GM23338 (cell line): ENCODE measurements around the gene ROR1. TPM values are rescaled to one million over a fixed set of nuclear protein-coding genes. Genes with fewer than 3 reads are reported as not detected.
A peak's percentile ranks its signal among the peaks of the same experiment; 100 is the strongest.

Source experiments
- ATAC-seq: fragments of 200-7000 bp; cut with Tn5 transposase; 3 replicates; pipeline ENCODE4 v1.9.1; 2020
- DNase-seq: peaks from one replicate; pipeline ENCODE4 v3.0.0-alpha.2; 2015; ENCODE audit warnings: low spot score
- H2AFZ ChIP-seq: fragments of 200-600 bp; sonication (generic); 2 replicates; pipeline ENCODE4 v1.8.0; 2016; ENCODE audit warnings: antibody characterized with exemption, mild to moderate bottlenecking, moderate library complexity
- H3F3A ChIP-seq: fragments of 200-600 bp; sonication (generic); replicated peaks from 2 replicates; pipeline ENCODE4 v1.8.0; 2017; ENCODE audit warnings: antibody characterized with exemption, mixed run types, low read depth
- H3K27ac ChIP-seq: fragments of 200-600 bp; sonication (generic); 2 replicates; pipeline ENCODE4 v1.6.1; 2016; ENCODE audit warnings: low read depth
- H3K27me3 ChIP-seq: fragments of 200-600 bp; sonication (generic); 2 replicates; pipeline ENCODE4 v1.8.0; 2016; ENCODE audit warnings: mild to moderate bottlenecking, mixed run types, moderate library complexity; ENCODE audit not compliant: insufficient read depth
- H3K36me3 ChIP-seq: fragments of 200-600 bp; sonication (generic); 2 replicates; pipeline ENCODE4 v1.8.0; 2016; ENCODE audit warnings: mild to moderate bottlenecking; ENCODE audit not compliant: insufficient read depth
- H3K4me1 ChIP-seq: fragments of 200-600 bp; sonication (generic); 2 replicates; pipeline ENCODE4 v1.8.0; 2016; ENCODE audit warnings: mild to moderate bottlenecking, moderate library complexity; ENCODE audit not compliant: insufficient read depth
- H3K4me2 ChIP-seq: fragments of 200-600 bp; sonication (generic); 2 replicates; pipeline ENCODE4 v1.7.1; 2017; ENCODE audit warnings: mixed run types
- H3K4me3 ChIP-seq: fragments of 200-600 bp; sonication (generic); 2 replicates; pipeline ENCODE4 v1.6.1; 2016; ENCODE audit warnings: mixed run types
- H3K79me2 ChIP-seq: fragments of 200-600 bp; sonication (generic); replicated peaks from 2 replicates; pipeline ENCODE4 v1.8.0; 2017; ENCODE audit warnings: mild to moderate bottlenecking; ENCODE audit not compliant: insufficient read depth
- H3K9me2 ChIP-seq: fragments of 200-600 bp; sonication (generic); 2 replicates; pipeline ENCODE4 v1.8.0; 2017; ENCODE audit not compliant: insufficient read depth
- H4K20me1 ChIP-seq: fragments of 200-600 bp; sonication (generic); replicated peaks from 2 replicates; pipeline ENCODE4 v1.8.0; 2017; ENCODE audit warnings: mild to moderate bottlenecking; ENCODE audit not compliant: insufficient read depth
- H3K27ac Mint-ChIP-seq: 2 replicates; pipeline ENCODE4 v1.8.0; 2020; ENCODE audit warnings: inconsistent platforms, mild to moderate bottlenecking, moderate library complexity, mixed read lengths
- H3K27me3 Mint-ChIP-seq: 3 replicates; pipeline ENCODE4 v1.8.0; 2022; ENCODE audit warnings: low read depth, mild to moderate bottlenecking, moderate library complexity, mixed read lengths, inconsistent platforms; ENCODE audit not compliant: insufficient read depth, poor library complexity
- H3K36me3 Mint-ChIP-seq: 3 replicates; pipeline ENCODE4 v1.8.0; 2021; ENCODE audit warnings: low read depth, mild to moderate bottlenecking, inconsistent platforms, moderate library complexity, mixed read lengths
- H3K4me1 Mint-ChIP-seq: 3 replicates; pipeline ENCODE4 v1.8.0; 2020; ENCODE audit warnings: mild to moderate bottlenecking, inconsistent platforms, mixed read lengths
- H3K4me3 Mint-ChIP-seq: 3 replicates; pipeline ENCODE4 v1.8.0; 2021; ENCODE audit warnings: moderate library complexity, mild to moderate bottlenecking, inconsistent platforms, mixed read lengths
- H3K9me3 Mint-ChIP-seq: 3 replicates; pipeline ENCODE4 v1.8.0; 2020; ENCODE audit warnings: moderate library complexity, mild to moderate bottlenecking, inconsistent platforms, mixed read lengths
- CREB1 ChIP-seq: fragments of 250-450 bp; sonication (Bioruptor Pico); IDR thresholded peaks from 2 replicates; pipeline ENCODE4 v1.5.0; 2020; ENCODE audit warnings: low read depth, mild to moderate bottlenecking, moderate library complexity
- ETS1 ChIP-seq: IDR thresholded peaks from 2 replicates; pipeline ENCODE4 v1.6.1; 2016; ENCODE audit warnings: antibody characterized with exemption
- EZH2 ChIP-seq: fragments of 200-600 bp; sonication (generic); IDR thresholded peaks from one replicate; pipeline ENCODE4 v1.8.0; 2017; ENCODE audit warnings: antibody characterized with exemption, mild to moderate bottlenecking, low read depth; ENCODE audit not compliant: unreplicated experiment
- EZH2phosphoT487 ChIP-seq: fragments of 200-600 bp; sonication (generic); IDR thresholded peaks from one replicate; pipeline ENCODE4 v1.8.1; 2018; ENCODE audit warnings: antibody characterized with exemption; ENCODE audit not compliant: unreplicated experiment
- JUNB ChIP-seq: IDR thresholded peaks from one replicate; pipeline ENCODE4 v1.6.1; 2016; ENCODE audit warnings: antibody characterized with exemption; ENCODE audit not compliant: unreplicated experiment
- NANOG ChIP-seq: IDR thresholded peaks from 2 replicates; pipeline ENCODE4 v1.6.1; 2016; ENCODE audit warnings: antibody characterized with exemption, borderline replicate concordance
- POLR2AphosphoS5 ChIP-seq: IDR thresholded peaks from 2 replicates; pipeline ENCODE4 v1.6.1; 2016; ENCODE audit warnings: antibody characterized with exemption, low read depth
- STAT1 ChIP-seq: IDR thresholded peaks from one replicate; pipeline ENCODE4 v1.6.1; 2016; ENCODE audit warnings: antibody characterized with exemption; ENCODE audit not compliant: unreplicated experiment
- ZNF114 ChIP-seq: fragments of 250-450 bp; sonication (Bioruptor Pico); IDR thresholded peaks from 2 replicates; pipeline ENCODE4 v1.5.0; 2020; ENCODE audit warnings: mild to moderate bottlenecking, moderate library complexity
- ZNF331 ChIP-seq: fragments of 250-450 bp; sonication (Bioruptor Pico); IDR thresholded peaks from 2 replicates; pipeline ENCODE4 v1.5.0; 2020; ENCODE audit warnings: low read depth, mild to moderate bottlenecking, moderate library complexity
- polyA plus RNA-seq: library from polyadenylated mRNA; unstranded; fragments of >200 nt; fragmentation: Nextera tagmentation; extraction: Ambion mirVana; gene quantifications from 2 replicates; pipeline ENCODE4 v1.2.1, GENCODE V29; 2016
- total RNA-seq: library from RNA; depleted of rRNA; stranded (reverse); fragments of >200 nt; shearing (Covaris generic); gene quantifications from 2 replicates; pipeline ENCODE4 v1.2.3, GENCODE V29; 2014
- TF ChIP-seq, protein P1 (sequence below): IDR thresholded peaks from one replicate; pipeline ENCODE4 v1.6.1; 2018; ENCODE audit warnings: antibody characterized with exemption; ENCODE audit not compliant: unreplicated experiment

ROR1 gene
- total and polyA plus RNA-seq, 2 experiments from 2014 or later = 59.7 to 96.0 TPM

GRCh38 chr1:63922848-63923247 lies 149.0 kb downstream of the ROR1 start (continued):
- TF ChIP-seq, protein P1, sequence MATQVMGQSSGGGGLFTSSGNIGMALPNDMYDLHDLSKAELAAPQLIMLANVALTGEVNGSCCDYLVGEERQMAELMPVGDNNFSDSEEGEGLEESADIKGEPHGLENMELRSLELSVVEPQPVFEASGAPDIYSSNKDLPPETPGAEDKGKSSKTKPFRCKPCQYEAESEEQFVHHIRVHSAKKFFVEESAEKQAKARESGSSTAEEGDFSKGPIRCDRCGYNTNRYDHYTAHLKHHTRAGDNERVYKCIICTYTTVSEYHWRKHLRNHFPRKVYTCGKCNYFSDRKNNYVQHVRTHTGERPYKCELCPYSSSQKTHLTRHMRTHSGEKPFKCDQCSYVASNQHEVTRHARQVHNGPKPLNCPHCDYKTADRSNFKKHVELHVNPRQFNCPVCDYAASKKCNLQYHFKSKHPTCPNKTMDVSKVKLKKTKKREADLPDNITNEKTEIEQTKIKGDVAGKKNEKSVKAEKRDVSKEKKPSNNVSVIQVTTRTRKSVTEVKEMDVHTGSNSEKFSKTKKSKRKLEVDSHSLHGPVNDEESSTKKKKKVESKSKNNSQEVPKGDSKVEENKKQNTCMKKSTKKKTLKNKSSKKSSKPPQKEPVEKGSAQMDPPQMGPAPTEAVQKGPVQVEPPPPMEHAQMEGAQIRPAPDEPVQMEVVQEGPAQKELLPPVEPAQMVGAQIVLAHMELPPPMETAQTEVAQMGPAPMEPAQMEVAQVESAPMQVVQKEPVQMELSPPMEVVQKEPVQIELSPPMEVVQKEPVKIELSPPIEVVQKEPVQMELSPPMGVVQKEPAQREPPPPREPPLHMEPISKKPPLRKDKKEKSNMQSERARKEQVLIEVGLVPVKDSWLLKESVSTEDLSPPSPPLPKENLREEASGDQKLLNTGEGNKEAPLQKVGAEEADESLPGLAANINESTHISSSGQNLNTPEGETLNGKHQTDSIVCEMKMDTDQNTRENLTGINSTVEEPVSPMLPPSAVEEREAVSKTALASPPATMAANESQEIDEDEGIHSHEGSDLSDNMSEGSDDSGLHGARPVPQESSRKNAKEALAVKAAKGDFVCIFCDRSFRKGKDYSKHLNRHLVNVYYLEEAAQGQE = no peak
- TF ChIP-seq POLR2AphosphoS5 (no peak), CREB1 (CRISPR knock-in tag) (no peak)

- H3F3A ChIP-seq = no peaks in the 10 kb centered on the region
- no peaks in the 10 kb centered on the region for H3K36me3 ChIP-seq
- no peak overlapping the region for H2AFZ ChIP-seq
- Mint-ChIP-seq H3K27ac (no peak overlapping the region; the same call in 1 of the 2 replicates), H3K9me3 (peaks cover 4% of the 10 kb centered on the region; the same call in 2 of the 3 replicates), H3K27me3 (peaks cover 4% of the 10 kb centered on the region), H3K4me3 (no peak overlapping the region), H3K4me1 (peaks cover 58% of the 10 kb centered on the region), H3K36me3 (peaks cover 4% of the 10 kb centered on the region; the same call in 2 of the 3 replicates)
- peaks cover 87% of the 10 kb centered on the region for H3K79me2 ChIP-seq
- peaks cover 47% of the 10 kb centered on the region for H3K4me1 ChIP-seq
- peaks cover 14% of the 10 kb centered on the region for H4K20me1 ChIP-seq
- no peak overlapping the region for H3K4me3 ChIP-seq
- no peaks in the 10 kb centered on the region for H3K9me2 ChIP-seq
- H3K27me3 ChIP-seq = no peaks in the 10 kb centered on the region
- peak overlapping the region; percentile 46; the same call in 1 of the 2 replicates for H3K27ac ChIP-seq
- no peak overlapping the region for H3K4me2 ChIP-seq
- no peak for ATAC-seq
- DNase-seq = no peak
- TF ChIP-seq EZH2 (no peak), ZNF331 (CRISPR knock-in tag) (no peak), NANOG (no peak), ZNF114 (CRISPR knock-in tag) (no peak), CREB1 (CRISPR knock-in tag) (no peak), JUNB (no peak), EZH2phosphoT487 (no peak), POLR2AphosphoS5 (no peak), ETS1 (no peak), STAT1 (no peak)
- TF ChIP-seq, protein P1 = no peak
These were observed 149.5 kb downstream of the ROR1 start for GRCh38 chr1:63923302-63923701.
